Endothelial cell of umbilical vein (primary cell): ENCODE measurements around the gene ZW10. TPM values are rescaled to one million over a fixed set of nuclear protein-coding genes. Genes with fewer than 3 reads are reported as not detected.

Experiments
- BruUV-seq: library from RNA; stranded (reverse); fragments of 400-500 nt; replicated peaks from 2 replicates; lab custom pipeline; 2021; lab: Mats Ljungman, UMichigan
- CTCF ChIA-PET: fragments of 300-600, 350-600 bp; sonication (Branson Sonifier 250); formaldehyde crosslinking; loops from one replicate; lab custom pipeline; 2021; ENCODE audit warnings: antibody characterized with exemption, inconsistent platforms; lab: Charles Lee
- POLR2A ChIA-PET: fragments of 300-600, 350-600 bp; sonication (Branson Sonifier 250); formaldehyde crosslinking; loops from one replicate; lab custom pipeline; 2021; ENCODE audit warnings: antibody characterized with exemption, inconsistent platforms; lab: Charles Lee
- DNase-seq: peaks from one replicate; pipeline ENCODE4 v3.0.0-alpha.2; 2011; ENCODE audit warnings: low read depth, low spot score
- FAIRE-seq: peaks from 2 replicates; lab custom pipeline; 2011; peaks lifted over from hg19 to GRCh38; lab: Jason Lieb, UNC
- H2AFZ ChIP-seq: 2 replicates; pipeline ENCODE4 v1.6.0; 2012; ENCODE audit warnings: low read depth, low read length, control low read depth, inconsistent platforms
- H3K27ac ChIP-seq: 2 replicates; pipeline ENCODE4 v1.5.1; 2011; ENCODE audit warnings: low read depth, mild to moderate bottlenecking, control low read depth, low read length, moderate library complexity; ENCODE audit not compliant: insufficient read depth
- H3K27me3 ChIP-seq, 2 experiments: 2 replicates each; pipeline versions ENCODE4 v1.6.0 to v1.6.1; 2011; ENCODE audit warnings: low read length in 2 of 2, mixed read lengths in 1 of 2; ENCODE audit not compliant: control insufficient read depth in 2 of 2, insufficient read depth in 2 of 2
- H3K36me3 ChIP-seq, 2 experiments: 2 replicates in 1 of 2; 3 replicates in 1 of 2; pipeline ENCODE4 v1.5.1; 2011; ENCODE audit warnings: low read length in 2 of 2, mild to moderate bottlenecking in 1 of 2, moderate library complexity in 1 of 2; ENCODE audit not compliant: control insufficient read depth in 2 of 2, insufficient read depth in 2 of 2; ENCODE audit errors: extremely low read depth in 1 of 2
- H3K4me1 ChIP-seq: 3 replicates; pipeline ENCODE4 v1.5.1; 2011; ENCODE audit warnings: mild to moderate bottlenecking, low read length; ENCODE audit not compliant: control insufficient read depth, insufficient read depth; ENCODE audit errors: extremely low read depth
- H3K4me2 ChIP-seq: 2 replicates; pipeline ENCODE4 v1.6.1; 2011; ENCODE audit warnings: low read length, control low read depth, mixed read lengths; ENCODE audit not compliant: insufficient read depth
- H3K4me3 ChIP-seq, 3 experiments: fragments of 200-600 bp in 1 of 3; sonication (generic), shearing (Covaris generic) in 1 of 3; replicated peaks in 1 of 3; 2 replicates each; pipeline ENCODE4 v1.5.1; 2011 to 2016; ENCODE audit warnings: control low read depth in 3 of 3, low read length in 3 of 3, mild to moderate bottlenecking in 2 of 3, inconsistent platforms in 1 of 3, low read depth in 1 of 3, moderate library complexity in 1 of 3; ENCODE audit not compliant: insufficient read depth in 1 of 3
- H3K79me2 ChIP-seq: 2 replicates; pipeline ENCODE4 v1.6.0; 2012; ENCODE audit warnings: low read length, inconsistent platforms; ENCODE audit not compliant: control insufficient read depth, insufficient read depth
- H3K9ac ChIP-seq: replicated peaks from 2 replicates; pipeline ENCODE3; 2011; ENCODE audit warnings: low read length, control low read depth; ENCODE audit not compliant: insufficient read depth; ENCODE audit errors: extremely low read depth
- H3K9me1 ChIP-seq: replicated peaks from 3 replicates; pipeline ENCODE4 v1.6.0; 2011; ENCODE audit warnings: mild to moderate bottlenecking, low read length; ENCODE audit not compliant: control insufficient read depth, insufficient read depth; ENCODE audit errors: extremely low read depth
- H3K9me3 ChIP-seq: replicated peaks from 2 replicates; pipeline ENCODE4 v1.5.1; 2012; ENCODE audit warnings: low read length, inconsistent platforms; ENCODE audit not compliant: control insufficient read depth, insufficient read depth
- H4K20me1 ChIP-seq: replicated peaks from 2 replicates; pipeline ENCODE3; 2011; ENCODE audit warnings: mild to moderate bottlenecking, low read length; ENCODE audit not compliant: control insufficient read depth, insufficient read depth; ENCODE audit errors: extremely low read depth
- CTCF ChIP-seq, 2 donors: IDR thresholded peaks; 1 replicate in 1 of 2; 2 replicates in 1 of 2; pipeline ENCODE4 v1.5.1; 2011; ENCODE audit warnings: low read length in 2 of 2, mild to moderate bottlenecking in 2 of 2, moderate library complexity in 2 of 2, control low read depth in 1 of 2, inconsistent platforms in 1 of 2, low read depth in 1 of 2; ENCODE audit not compliant: insufficient read depth in 1 of 2; ENCODE audit errors: extremely low read depth in 1 of 2
- EZH2 ChIP-seq: IDR thresholded peaks from 2 replicates; pipeline ENCODE4 v1.6.1; 2012; ENCODE audit warnings: borderline replicate concordance, low read depth, mild to moderate bottlenecking, moderate library complexity, low read length, inconsistent platforms; ENCODE audit not compliant: severe bottlenecking
- FOS ChIP-seq: IDR thresholded peaks from 2 replicates; pipeline ENCODE4 v1.6.1; 2011; ENCODE audit warnings: mild to moderate bottlenecking, low read length, moderate library complexity, borderline replicate concordance; ENCODE audit not compliant: insufficient read depth
- GATA2 ChIP-seq: IDR thresholded peaks from 2 replicates; pipeline ENCODE4 v1.7.0; 2011; ENCODE audit warnings: low read depth, mild to moderate bottlenecking, moderate library complexity, mixed read lengths, low read length; ENCODE audit not compliant: insufficient read length, insufficient read depth
- JUN ChIP-seq: IDR thresholded peaks from 2 replicates; pipeline ENCODE4 v1.6.1; 2011; ENCODE audit warnings: borderline replicate concordance, low read depth; ENCODE audit not compliant: insufficient read length, insufficient read depth
- MAX ChIP-seq: IDR thresholded peaks from 2 replicates; pipeline ENCODE4 v1.6.1; 2011; ENCODE audit not compliant: insufficient read depth, insufficient read length
- MYC ChIP-seq: IDR thresholded peaks from one replicate; pipeline ENCODE4 v1.6.1; 2011; ENCODE audit warnings: mild to moderate bottlenecking, low read depth, low read length
- POLR2A ChIP-seq: IDR thresholded peaks from 2 replicates; pipeline ENCODE4 v1.6.1; 2012; ENCODE audit warnings: low read depth, mild to moderate bottlenecking, control low read depth, low read length
- POLR2AphosphoS5 ChIP-seq: IDR thresholded peaks from 2 replicates; pipeline ENCODE4 v1.6.1; 2012; ENCODE audit warnings: low read depth, mild to moderate bottlenecking, control low read depth, low read length, moderate library complexity; ENCODE audit not compliant: insufficient read depth
- dilution Hi-C: fragments of 300-500 bp; cut with MboI; formaldehyde crosslinking; loops from one replicate; pipeline ENCODE4 v1.15.0; 2019; ENCODE audit warnings: low sequenced_read_pairs; ENCODE audit not compliant: extremely low pct_ligation_motif_present
- intact Hi-C: fragments of 100-400 bp; cut with micrococcal nuclease; formaldehyde crosslinking; loops from one replicate; pipeline ENCODE4 v1.10.0; 2022
- polyA plus RNA-seq, 4 experiments: library from polyadenylated mRNA; depleted of rRNA in 3 of 4; stranded (reverse) in 3 of 4; unstranded in 1 of 4; fragments of >200 nt; gene quantifications; 2 replicates each; pipeline versions ENCODE4 v1.2.1 to v1.2.3, GENCODE V29; 2011 to 2012; ENCODE audit warnings: missing spikeins in 1 of 4
- total RNA-seq: library from RNA; stranded (reverse); gene quantifications from 2 replicates; pipeline ENCODE4 v1.2.3, GENCODE V29; 2021

ZW10 gene
- total and polyA plus RNA-seq, 2 donors (not counting 3 experiments of a cell fraction or from before 2014, with no cell fraction given), result 7.5 to 22.1 TPM

GRCh38 chr11:113802621-113803020 is 29.1 kb upstream of the ZW10 start:
- DNase-seq, result no peak
- H2AFZ ChIP-seq, result no peak overlapping the region
- no peak overlapping the region for H3K4me2 ChIP-seq
- no peaks in the 10 kb centered on the region for H4K20me1 ChIP-seq
- no peaks in the 10 kb centered on the region for H3K27me3 ChIP-seq
- no peaks in the 10 kb centered on the region for H3K4me1 ChIP-seq
- no peaks in the 10 kb centered on the region for H3K9me1 ChIP-seq
- BruUV-seq, result no TSS peak
- dilution Hi-C loops, result no loop called here
- ChIA-PET CTCF (interaction anchor here (1.1 kb wide), 2 partner anchors 459 to 499 kb away, joined by 3 read pairs; no protein-coding TSS in a partner anchor), POLR2A (no interaction called here)
- no peak overlapping the region for H3K9ac ChIP-seq
- H3K9me3 ChIP-seq, result no peaks in the 10 kb centered on the region
- FAIRE-seq, result no peak
- TF ChIP-seq EZH2 (no peak), CTCF (IDR thresholded peaks at IDR 0.05; ENCODE audit: extremely low read depth in 1 of 2, insufficient read depth in 1 of 2, low read depth in 1 of 2, low read length in 2 of 2) (no peak), GATA2 (no peak), POLR2A (no peak), MAX (no peak), MYC (no peak), FOS (no peak), POLR2AphosphoS5 (no peak), JUN (no peak)
- no peak overlapping the region for H3K4me3 ChIP-seq
- no peak overlapping the region for H3K27ac ChIP-seq
- H3K79me2 ChIP-seq, result no peaks in the 10 kb centered on the region
- peaks cover 9 to 10% of the 10 kb centered on the region in 2 experiments for H3K36me3 ChIP-seq
- intact Hi-C loops, result no loop called here
